Amniotic epithelial cell (primary cell): ENCODE data around the gene EXOC4.
A peak's percentile ranks its signal among the peaks of the same experiment; 100 is the strongest.
"Not testable (repeated sequence)": the region's sequence is repeated elsewhere in the genome, so short reads cannot be mapped to it uniquely, and the experiment has no call there.

Experiments used
- DNase-seq: peaks from one replicate; pipeline ENCODE4 v3.0.0-alpha.2; 2010; ENCODE audit warnings: low read depth

The EXOC4 gene

GRCh38 chr7:133625046-133625445 is 372.2 kb downstream of the EXOC4 start:
- no peak for DNase-seq

- no peak for DNase-seq
Observed at GRCh38 chr7:133629701-133630100, 376.8 kb downstream of the EXOC4 start.

- DNase-seq, result peak; percentile 69
Observed at GRCh38 chr7:133633055-133633454, 380.2 kb downstream of the EXOC4 start.

GRCh38 chr7:133635541-133635940 is 382.7 kb downstream of the EXOC4 start:
- DNase-seq, result no peak

GRCh38 chr7:133638857-133639256 is 386.0 kb downstream of the EXOC4 start:
- no peak for DNase-seq

GRCh38 chr7:133641436-133641835 is 388.6 kb downstream of the EXOC4 start:
- DNase-seq, result no peak

GRCh38 chr7:133642907-133643306 is 390.0 kb downstream of the EXOC4 start:
- no peak for DNase-seq

GRCh38 chr7:133643652-133644051 is 390.8 kb downstream of the EXOC4 start:
- DNase-seq, result not testable (repeated sequence)

- DNase-seq, result peak; percentile 55
Observed at GRCh38 chr7:133645884-133646391, 393.1 kb downstream of the EXOC4 start.

- DNase-seq, result no peak
Observed at GRCh38 chr7:133646472-133647315, 393.8 kb downstream of the EXOC4 start.

GRCh38 chr7:133649593-133649992 is 396.7 kb downstream of the EXOC4 start:
- no peak for DNase-seq

GRCh38 chr7:133650069-133650468 is 397.2 kb downstream of the EXOC4 start:
- DNase-seq, result peak; percentile 58

GRCh38 chr7:133650487-133651300 is 397.8 kb downstream of the EXOC4 start:
- peak; percentile 45 for DNase-seq

- DNase-seq, result no peak
Observed at GRCh38 chr7:133652547-133652946, 399.7 kb downstream of the EXOC4 start.

- DNase-seq, result no peak
Observed at GRCh38 chr7:133654547-133654946, 401.7 kb downstream of the EXOC4 start.

- DNase-seq, result no peak
Observed at GRCh38 chr7:133662276-133662675, 409.4 kb downstream of the EXOC4 start.

GRCh38 chr7:133662830-133663229 is 410.0 kb downstream of the EXOC4 start:
- DNase-seq, result no peak

GRCh38 chr7:133664528-133664927 is 411.6 kb downstream of the EXOC4 start:
- DNase-seq, result no peak

GRCh38 chr7:133668296-133669060 is 415.6 kb downstream of the EXOC4 start:
- DNase-seq, result peak; percentile 44

GRCh38 chr7:133669061-133669455 is 416.2 kb downstream of the EXOC4 start:
- DNase-seq, result no peak

GRCh38 chr7:133670250-133670649 is 417.4 kb downstream of the EXOC4 start:
- no peak for DNase-seq

GRCh38 chr7:133672866-133673265 is 420.0 kb downstream of the EXOC4 start:
- DNase-seq, result no peak
